IMR-90 (cell line): Measurements from ENCODE around the gene ATP6V1D. TPM values are rescaled to one million over a fixed set of nuclear protein-coding genes. Genes with fewer than 3 reads are reported as not detected.
"Not testable (repeated sequence)": the region's sequence is repeated elsewhere in the genome, so short reads cannot be mapped to it uniquely, and the experiment has no call there.

Source experiments
- ATAC-seq: fragments of 200-7000 bp; cut with Tn5 transposase; 2 replicates; pipeline ENCODE4 v1.9.1; 2020; ENCODE audit warnings: low read depth, mild to moderate bottlenecking, moderate library complexity
- BruUV-seq: library from RNA; stranded (reverse); fragments of 400-500 nt; replicated peaks from 2 replicates; lab custom pipeline; 2021; lab: Mats Ljungman, UMichigan
- CTCF ChIA-PET: fragments of 300-600 bp; formaldehyde crosslinking; extraction: SDS; loops from one replicate; lab custom pipeline; 2021; ENCODE audit warnings: antibody characterized with exemption; lab: Yijun Ruan, JAX
- POLR2A ChIA-PET: fragments of 300-600 bp; sonication (Branson Sonifier 250); formaldehyde crosslinking; loops from one replicate; lab custom pipeline; 2022; ENCODE audit warnings: antibody characterized with exemption; ENCODE audit not compliant: unreplicated experiment; lab: Charles Lee
- DNase-seq: peaks from one replicate; pipeline ENCODE4 v3.0.0; 2013
- H2AFZ ChIP-seq: replicated peaks from 2 replicates; pipeline ENCODE3; 2013; ENCODE audit warnings: low read length, mild to moderate bottlenecking; ENCODE audit not compliant: poor library complexity
- H2AK5ac ChIP-seq: 2 replicates; pipeline ENCODE4 v1.6.1; 2013; ENCODE audit warnings: low read depth, low read length, inconsistent platforms
- H2AK9ac ChIP-seq: replicated peaks from 2 replicates; pipeline ENCODE3; 2013; ENCODE audit warnings: mild to moderate bottlenecking, low read depth, low read length, moderate library complexity; ENCODE audit not compliant: poor library complexity
- H2BK120ac ChIP-seq: 2 replicates; pipeline ENCODE4 v1.6.1; 2013; ENCODE audit warnings: low read depth, low read length, inconsistent platforms
- H2BK15ac ChIP-seq: 3 replicates; pipeline ENCODE4 v1.6.1; 2013; ENCODE audit warnings: low read depth, low read length, inconsistent platforms
- H2BK20ac ChIP-seq: 2 replicates; pipeline ENCODE4 v1.6.1; 2013; ENCODE audit warnings: low read depth, mild to moderate bottlenecking, inconsistent platforms, low read length, moderate library complexity
- H2BK5ac ChIP-seq: 2 replicates; pipeline ENCODE4 v1.6.1; 2013; ENCODE audit warnings: mild to moderate bottlenecking, low read depth, low read length, inconsistent platforms; ENCODE audit not compliant: poor library complexity, severe bottlenecking
- H3K14ac ChIP-seq: replicated peaks from 2 replicates; pipeline ENCODE4 v1.6.1; 2013; ENCODE audit warnings: low read depth, low read length, inconsistent platforms
- H3K18ac ChIP-seq: 2 replicates; pipeline ENCODE4 v1.6.1; 2013; ENCODE audit warnings: low read depth, low read length, control low read depth
- H3K23ac ChIP-seq: 2 replicates; pipeline ENCODE4 v1.6.1; 2013; ENCODE audit warnings: low read depth, low read length, inconsistent platforms
- H3K27ac ChIP-seq: 2 replicates; pipeline ENCODE4 v1.5.1; 2013; ENCODE audit warnings: mild to moderate bottlenecking, control low read depth, low read length; ENCODE audit not compliant: insufficient read depth
- H3K27me3 ChIP-seq: 2 replicates; pipeline ENCODE4 v1.6.1; 2013; ENCODE audit warnings: low read length; ENCODE audit not compliant: control insufficient read depth, insufficient read depth
- H3K36me3 ChIP-seq: 2 replicates; pipeline ENCODE4 v1.6.1; 2013; ENCODE audit warnings: low read length, mixed read lengths; ENCODE audit not compliant: control insufficient read depth, insufficient read depth
- H3K4ac ChIP-seq: 2 replicates; pipeline ENCODE4 v1.6.1; 2013; ENCODE audit warnings: low read depth, low read length, inconsistent platforms
- H3K4me1 ChIP-seq: 2 replicates; pipeline ENCODE4 v1.6.1; 2013; ENCODE audit warnings: low read length, mixed read lengths; ENCODE audit not compliant: control insufficient read depth, insufficient read depth
- H3K4me2 ChIP-seq: 2 replicates; pipeline ENCODE4 v1.6.1; 2013; ENCODE audit warnings: low read depth, mild to moderate bottlenecking, control low read depth, low read length, moderate library complexity
- H3K4me3 ChIP-seq: 2 replicates; pipeline ENCODE4 v1.5.1; 2013; ENCODE audit warnings: low read depth, mild to moderate bottlenecking, control low read depth, low read length, moderate library complexity; ENCODE audit not compliant: insufficient read depth
- H3K56ac ChIP-seq: 2 replicates; pipeline ENCODE4 v1.6.1; 2013; ENCODE audit warnings: low read length, inconsistent platforms; ENCODE audit not compliant: insufficient read depth; ENCODE audit errors: extremely low read depth
- H3K79me1 ChIP-seq, 2 experiments: 2 replicates each; pipeline ENCODE4 v1.6.1; 2013; ENCODE audit warnings: low read length in 2 of 2, inconsistent platforms in 1 of 2, low read depth in 1 of 2
- H3K9ac ChIP-seq: 2 replicates; pipeline ENCODE4 v1.6.1; 2013; ENCODE audit warnings: low read depth, low read length, control low read depth
- H3K9me1 ChIP-seq: 2 replicates; pipeline ENCODE4 v1.6.1; 2013; ENCODE audit warnings: low read length, inconsistent platforms; ENCODE audit not compliant: insufficient read depth
- H3K9me3 ChIP-seq: 2 replicates; pipeline ENCODE4 v1.6.1; 2013; ENCODE audit warnings: low read length; ENCODE audit not compliant: control insufficient read depth, insufficient read depth
- H4K20me1 ChIP-seq: 2 replicates; pipeline ENCODE4 v1.6.1; 2013; ENCODE audit warnings: low read length, inconsistent platforms; ENCODE audit not compliant: insufficient read depth
- H4K5ac ChIP-seq: 2 replicates; pipeline ENCODE4 v1.6.1; 2013; ENCODE audit warnings: mild to moderate bottlenecking, low read depth, low read length, control low read depth
- H4K8ac ChIP-seq, 2 experiments: 2 replicates each; pipeline ENCODE4 v1.6.1; 2013; ENCODE audit warnings: low read depth in 2 of 2, low read length in 2 of 2, control low read depth in 1 of 2, inconsistent platforms in 1 of 2
- H4K91ac ChIP-seq: 2 replicates; pipeline ENCODE4 v1.6.1; 2013; ENCODE audit warnings: low read depth, low read length, inconsistent platforms; ENCODE audit not compliant: insufficient read depth
- CTCF ChIP-seq: conservative IDR thresholded peaks from 2 replicates; pipeline ENCODE4 v1.5.1; 2012; ENCODE audit warnings: mild to moderate bottlenecking, low read depth, low read length, improper control_type of control experiment
- MAZ ChIP-seq: IDR thresholded peaks from 2 replicates; pipeline ENCODE4 v1.6.1; 2012; ENCODE audit warnings: low read depth, mild to moderate bottlenecking, low read length, improper control_type of control experiment, moderate library complexity, borderline replicate concordance
- USF2 ChIP-seq: fragments of 150-350 bp; IDR thresholded peaks from 2 replicates; pipeline ENCODE4 v1.6.1; 2017; ENCODE audit warnings: mild to moderate bottlenecking, antibody characterized with exemption, low read length, low read depth
- WGBS, 2 experiments: methylation state at CpG; one replicate each; pipeline versions ENCODE4 v1.1.5 to v1.1.7; 2013; ENCODE audit warnings: missing lambda C conversion rate in 2 of 2; ENCODE audit not compliant: insufficient read length in 1 of 2; ENCODE audit errors: extremely low coverage in 2 of 2; 5-methylcytosine and 5-hydroxymethylcytosine counted together
- dilution Hi-C: fragments of 300-500 bp; cut with HindIII; formaldehyde crosslinking; loops from one replicate; pipeline ENCODE4 v1.14.3; 2018; ENCODE audit warnings: low sequenced_read_pairs; ENCODE audit not compliant: unreplicated experiment
- in situ Hi-C: fragments of 300-500 bp; cut with MboI; formaldehyde crosslinking; loops from 3 replicates; pipeline ENCODE4 v1.14.3; 2019; ENCODE audit warnings: low sequenced_read_pairs, inconsistent platforms, mixed read lengths
- intact Hi-C: fragments of 100-400 bp; cut with micrococcal nuclease; formaldehyde crosslinking; loops from 2 replicates; pipeline ENCODE4 v1.10.0; 2022
- polyA plus RNA-seq, 3 experiments: library from polyadenylated mRNA; depleted of rRNA; stranded (reverse); fragments of >200 nt; gene quantifications; 2 replicates each; pipeline ENCODE4 v1.2.3, GENCODE V29; 2012; ENCODE audit warnings: low replicate concordance in 1 of 3
- total RNA-seq: library from RNA; depleted of rRNA; stranded (reverse); fragments of >200 nt; gene quantifications from 2 replicates; pipeline ENCODE4 v1.2.3, GENCODE V29; 2012

The ATP6V1D gene
- total and polyA plus RNA-seq, 2 of the 4 experiments (the other 2 are of a cell fraction): 54.5 to 113 TPM

- peak; percentile 94 for TF ChIP-seq CTCF
- peak; percentile 94 for TF ChIP-seq MAZ
Measured at GRCh38 chr14:67359775-67360469, at the start of gene ATP6V1D, which contains the start of gene EIF2S1 (continued).

- H3K79me1 ChIP-seq, H2BK120ac ChIP-seq, H3K4me1 ChIP-seq, intact Hi-C loops, H3K4me3 ChIP-seq, H3K9me1 ChIP-seq, H3K27me3 ChIP-seq, H3K14ac ChIP-seq, CTCF ChIA-PET, H4K5ac ChIP-seq, H2AK9ac ChIP-seq, dilution Hi-C loops, POLR2A ChIA-PET, BruUV-seq, H4K20me1 ChIP-seq, H4K91ac ChIP-seq, H4K8ac ChIP-seq, H2BK15ac ChIP-seq, ATAC-seq, H3K9ac ChIP-seq, H2AK5ac ChIP-seq, H2AFZ ChIP-seq, H3K23ac ChIP-seq, DNase-seq, H3K27ac ChIP-seq, H3K56ac ChIP-seq, H3K4me2 ChIP-seq, H3K36me3 ChIP-seq, H2BK20ac ChIP-seq, H3K18ac ChIP-seq, H3K9me3 ChIP-seq, in situ Hi-C loops, H3K4ac ChIP-seq, H2BK5ac ChIP-seq: not testable (repeated sequence)
- 42 to 100% methylated on average over 1 to 2 of the region's 7 CpGs for WGBS, 2 experiments
- TF ChIP-seq USF2: 0 out of 2 replicates have a peak, but pooled peaks have one; percentile 9
Measured at GRCh38 chr14:67408122-67408801, 48.7 kb upstream of the ATP6V1D start.
